Suprapubic skin (tissue), 4 donors: Measurements from ENCODE around the gene ZP2.

ENCODE experiments used
- POLR2A ChIP-seq, 2 donors: fragments of 450-650 bp; IDR thresholded peaks; one replicate each; pipeline ENCODE4 v1.6.1; 2017; ENCODE audit warnings: antibody characterized with exemption in 2 of 2, mild to moderate bottlenecking in 2 of 2, moderate library complexity in 2 of 2
- POLR2AphosphoS5 ChIP-seq, 3 donors: sonication (generic); formaldehyde crosslinking; IDR thresholded peaks; one replicate each; pipeline ENCODE4 v1.6.1; 2017; ENCODE audit warnings: antibody characterized with exemption in 3 of 3

DNA sequence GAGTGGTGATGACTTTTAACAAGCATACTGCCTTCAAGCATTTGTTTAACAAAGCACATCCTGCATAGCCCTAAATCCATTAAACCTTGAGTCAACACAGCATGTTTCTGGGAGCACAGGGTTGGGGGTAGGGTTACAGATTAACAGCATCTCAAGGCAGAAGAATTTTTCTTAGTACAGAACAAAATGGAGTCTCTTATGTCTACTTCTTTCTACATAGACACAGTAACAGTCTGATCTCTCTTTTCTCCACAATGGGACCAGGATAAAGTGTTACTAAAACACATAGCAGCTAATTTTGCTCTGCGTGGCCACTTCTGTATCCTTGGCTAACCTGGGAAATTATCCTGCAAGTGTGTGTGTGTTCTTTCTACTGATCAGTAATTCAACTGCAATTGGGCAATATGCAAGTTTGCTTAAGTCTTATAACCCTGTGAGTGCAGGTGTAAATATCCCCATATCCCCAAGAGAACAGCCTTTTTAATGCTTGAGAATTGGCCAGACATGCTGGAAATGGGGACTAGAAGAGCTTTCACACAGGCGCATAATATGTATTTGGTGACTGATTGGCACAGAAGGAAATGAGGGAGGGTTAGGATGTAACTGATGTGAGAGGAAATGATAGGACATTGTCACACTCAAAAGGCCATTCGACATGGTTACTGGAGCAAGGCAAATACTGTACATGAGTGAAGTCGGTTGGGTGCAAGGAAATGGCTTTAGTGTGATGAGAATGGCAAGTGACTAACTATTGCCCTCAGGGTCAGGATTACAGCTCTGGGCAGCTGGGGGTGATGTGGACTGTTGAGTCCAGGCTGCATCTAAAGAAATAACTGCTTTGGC lies 11.3 kb upstream of the ZP2 start:
- no peak for TF ChIP-seq POLR2A (IDR thresholded peaks at IDR 0.05)
- no peak for TF ChIP-seq POLR2AphosphoS5 (IDR thresholded peaks at IDR 0.05)
